RCC 7860 (cell line): ENCODE results near the gene CORO1A.
A peak's percentile ranks its signal among the peaks of the same experiment; 100 is the strongest.
"Not testable (repeated sequence)": the region's sequence is repeated elsewhere in the genome, so short reads cannot be mapped to it uniquely, and the experiment has no call there.

Source experiments
- DNase-seq: peaks from one replicate; pipeline ENCODE4 v3.0.0-alpha.2; 2015; ENCODE audit warnings: low spot score
- FAIRE-seq: peaks from 2 replicates; lab custom pipeline; 2012; peaks lifted over from hg19 to GRCh38; lab: Jason Lieb, UNC

Gene CORO1A

DNA sequence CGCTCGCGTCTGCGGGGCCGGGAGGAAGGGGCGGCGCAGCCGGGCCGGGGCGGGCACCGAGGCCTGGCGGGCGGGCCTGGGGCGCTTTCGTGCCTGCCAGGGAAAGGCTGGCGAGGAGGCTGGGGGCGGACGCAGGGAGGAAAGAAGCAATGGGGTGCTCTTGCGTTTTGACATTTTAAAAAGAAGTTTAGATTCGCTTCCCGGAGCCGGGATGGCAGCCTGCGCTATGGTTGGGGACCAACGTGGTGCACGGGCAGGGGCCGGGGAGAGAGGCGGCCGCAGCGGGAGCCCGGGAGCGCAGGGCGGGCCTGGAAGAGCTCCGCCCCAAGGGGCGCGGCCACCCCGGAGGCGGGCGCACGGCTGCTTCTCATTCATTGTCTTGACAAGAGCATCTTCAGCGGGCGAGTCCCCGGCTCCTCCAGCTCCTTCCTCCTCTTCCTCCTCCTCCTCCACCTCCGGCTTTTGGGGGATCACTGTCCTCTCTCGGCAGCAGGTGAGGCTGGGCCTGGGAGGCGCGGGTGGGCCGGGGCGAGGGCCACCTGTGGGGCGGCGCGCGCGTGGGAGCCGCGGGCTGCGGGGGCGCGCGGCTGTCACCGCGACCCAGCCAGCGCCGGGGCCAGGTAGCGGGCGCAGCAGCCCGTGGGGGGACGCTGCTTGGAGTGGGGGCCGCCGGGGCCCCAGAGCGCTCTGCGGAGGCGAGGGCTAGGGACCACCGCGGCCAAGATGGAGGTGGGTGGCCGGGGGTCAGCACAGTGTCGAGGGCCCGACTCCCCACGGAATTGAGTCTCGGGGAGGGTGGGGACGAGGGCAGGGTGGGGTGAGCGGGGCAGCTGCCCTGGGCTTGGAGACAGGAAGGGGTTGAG, at the start of gene CORO1A:
TSS of gene CORO1A (plus strand) at position 370 of the 863 bp plus-strand sequence. CDS start 1,608 bp downstream, outside the sequence.
- DNase-seq = peak; percentile 16
- no peak for FAIRE-seq

DNA sequence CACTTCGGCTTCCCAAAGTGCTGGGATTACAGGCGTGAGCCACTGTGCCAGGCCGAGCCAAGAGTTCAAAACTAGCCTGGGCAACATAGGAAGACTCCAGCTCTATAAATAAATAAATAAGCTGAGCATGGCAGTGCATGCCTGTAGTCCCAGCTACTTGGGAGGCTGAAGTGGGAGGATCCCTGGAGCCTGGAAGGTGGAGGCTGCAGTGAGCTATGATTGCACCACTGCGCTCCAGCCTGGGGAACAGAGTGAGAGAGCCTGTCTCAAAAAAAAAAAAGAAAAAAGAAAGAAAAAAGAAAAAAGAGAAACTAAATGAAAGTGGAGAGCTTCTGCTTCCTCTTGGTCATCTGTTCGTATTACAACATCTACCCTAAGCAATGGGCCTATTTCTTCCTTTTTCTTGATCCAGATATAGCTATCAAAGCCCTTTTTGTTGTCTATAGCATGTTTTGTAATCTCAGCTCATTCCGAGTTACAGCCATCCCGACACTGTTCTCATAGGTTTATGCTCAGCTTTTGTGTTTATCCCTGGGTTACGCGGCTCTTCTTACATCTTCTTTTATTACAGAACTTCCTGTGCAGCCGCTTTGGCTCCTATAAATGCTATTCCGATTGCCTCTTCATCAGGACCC, 46.3 kb upstream of the CORO1A start:
- DNase-seq = no peak

GRCh38 chr16:30137897-30138296, 45.5 kb upstream of the CORO1A start:
- DNase-seq (no peak), FAIRE-seq (no peak)

More for the DNA sequence above, 46.3 kb upstream of the CORO1A start:
- FAIRE-seq = no peak

DNA sequence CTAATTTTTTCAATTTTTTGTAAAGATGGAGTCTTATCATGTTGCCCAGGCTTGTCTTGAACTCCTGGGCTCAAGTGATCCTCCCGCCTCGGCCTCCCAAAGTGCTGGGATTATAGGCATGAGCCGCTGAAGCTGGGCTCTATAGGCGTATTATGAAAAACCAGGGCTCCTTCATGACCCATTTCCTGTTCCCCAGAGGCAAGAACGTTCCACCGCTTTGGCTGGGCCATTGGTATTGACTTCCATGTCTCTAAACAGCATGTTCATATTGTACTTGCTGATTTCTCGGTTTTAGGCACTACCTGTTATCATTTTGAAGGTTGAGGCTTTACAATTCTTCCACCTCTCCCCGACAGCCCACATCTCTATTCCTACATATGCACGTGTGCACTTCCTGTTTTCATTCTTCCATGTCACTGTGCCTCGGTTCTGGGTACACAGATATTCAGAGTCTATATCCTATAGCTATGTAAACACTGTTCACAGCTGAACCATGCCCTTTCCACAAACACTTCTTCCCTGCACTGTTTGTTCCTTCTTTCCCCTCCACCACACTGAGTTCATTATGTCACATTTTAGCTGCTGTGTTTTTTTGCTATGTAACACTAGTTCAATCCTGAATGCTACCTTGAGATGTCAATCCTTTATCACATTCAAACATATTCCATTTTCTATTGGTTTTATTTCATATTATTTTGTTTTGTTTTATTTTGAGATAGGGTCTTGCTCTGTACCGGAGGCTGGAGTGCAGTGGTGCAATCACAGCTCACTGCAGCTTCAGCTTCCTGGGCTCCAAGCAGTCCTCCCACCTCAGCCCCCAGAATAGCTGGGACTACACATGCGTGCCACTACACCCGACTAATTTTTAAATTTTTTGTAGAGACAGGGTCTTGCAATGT, 43.6 kb upstream of the CORO1A start:
- FAIRE-seq (no peak), DNase-seq (no peak)

DNA sequence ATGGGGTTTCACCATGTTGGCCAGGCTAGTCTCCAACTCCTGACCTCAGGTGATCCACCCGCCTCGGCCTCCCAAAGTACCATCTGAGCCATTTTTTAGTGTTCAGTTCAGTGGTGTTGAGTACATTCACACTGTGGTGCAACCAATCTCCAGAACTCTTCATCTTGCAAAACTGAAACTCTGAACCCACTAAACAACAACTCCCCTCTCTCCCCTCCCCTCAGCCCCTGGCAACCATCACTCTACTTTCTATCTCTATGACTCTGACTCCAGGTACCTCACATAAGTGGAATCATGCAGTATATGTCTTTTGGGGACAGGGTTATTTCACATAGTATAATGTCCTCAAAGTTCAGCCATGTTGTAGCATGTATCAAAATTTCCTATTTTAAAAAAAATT, 41.7 kb upstream of the CORO1A start:
- DNase-seq (no peak), FAIRE-seq (no peak)

DNA sequence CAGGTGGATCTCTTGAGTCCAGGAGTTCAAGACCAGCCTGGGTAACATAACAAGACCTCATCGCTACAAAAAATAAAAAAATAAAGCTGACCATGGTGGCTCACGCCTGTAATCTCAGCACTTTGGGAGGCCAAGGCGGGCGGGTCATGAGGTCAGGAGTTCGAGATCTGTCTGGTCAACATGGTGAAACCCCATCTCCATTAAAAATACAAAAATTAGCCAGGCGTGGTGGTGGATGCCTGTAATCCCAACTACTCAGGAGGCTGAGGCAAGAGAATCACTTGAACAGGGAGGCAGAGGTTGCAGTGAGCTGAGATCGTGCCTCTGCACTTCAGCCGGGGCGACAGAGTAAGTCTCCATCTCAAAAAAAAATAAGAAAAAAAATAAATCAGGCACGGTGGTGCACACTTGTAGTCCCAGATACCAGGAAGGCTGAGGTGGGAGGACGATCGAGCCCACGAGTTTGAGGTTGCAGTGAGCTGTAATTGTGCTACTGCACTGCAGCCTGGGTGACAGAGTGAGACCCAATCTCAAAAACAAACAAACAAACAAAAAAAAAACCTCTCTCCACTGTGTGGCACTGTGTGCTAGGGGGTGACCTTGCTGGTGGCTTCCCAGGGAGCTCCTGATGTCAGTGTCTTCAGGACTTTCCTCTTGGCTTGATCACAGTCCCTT, 40.6 kb upstream of the CORO1A start:
- DNase-seq (no peak), FAIRE-seq (no peak)

DNA sequence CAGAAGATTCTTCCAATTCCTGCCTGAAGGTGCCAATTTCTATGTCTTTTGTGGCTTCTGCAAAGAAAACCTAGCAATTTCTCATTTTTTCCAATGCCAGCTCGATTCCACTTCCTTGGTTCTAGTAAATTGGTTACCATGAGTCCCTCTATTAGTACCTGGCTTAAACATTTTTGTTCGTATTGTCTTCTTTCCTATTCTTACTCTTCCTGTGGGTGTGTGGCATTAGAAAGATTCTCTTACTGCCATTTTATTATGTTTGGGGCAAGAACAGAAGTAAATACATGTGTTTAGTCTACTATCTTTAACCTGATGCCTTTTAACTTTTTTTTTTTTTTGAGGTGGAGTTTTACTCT, 40.1 kb upstream of the CORO1A start:
- no peak for FAIRE-seq
- DNase-seq = no peak

DNA sequence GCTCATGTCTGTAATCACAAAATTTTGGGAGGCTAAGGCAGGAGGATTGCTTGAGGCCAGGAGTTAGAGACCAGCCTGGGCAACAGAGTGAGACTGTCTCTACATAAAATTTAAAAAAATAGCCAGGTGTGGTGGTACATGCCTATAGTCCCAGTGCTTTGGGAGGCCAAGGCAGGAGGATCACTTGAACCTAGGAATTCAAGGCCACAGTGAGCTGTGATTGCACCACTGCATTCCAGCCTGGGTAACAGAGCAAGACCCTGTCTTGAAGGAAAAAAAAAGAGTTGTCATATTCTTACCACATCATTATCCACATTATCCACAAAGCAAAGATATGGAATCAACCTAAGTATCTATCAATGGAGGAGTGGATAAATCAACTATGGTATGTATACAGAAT, 39.4 kb upstream of the CORO1A start:
- no peak for FAIRE-seq
- DNase-seq = no peak

- no peak for DNase-seq
- peak; percentile 79 for FAIRE-seq
These were observed 38.5 kb upstream of the CORO1A start for GRCh38 chr16:30144917-30145316.

DNA sequence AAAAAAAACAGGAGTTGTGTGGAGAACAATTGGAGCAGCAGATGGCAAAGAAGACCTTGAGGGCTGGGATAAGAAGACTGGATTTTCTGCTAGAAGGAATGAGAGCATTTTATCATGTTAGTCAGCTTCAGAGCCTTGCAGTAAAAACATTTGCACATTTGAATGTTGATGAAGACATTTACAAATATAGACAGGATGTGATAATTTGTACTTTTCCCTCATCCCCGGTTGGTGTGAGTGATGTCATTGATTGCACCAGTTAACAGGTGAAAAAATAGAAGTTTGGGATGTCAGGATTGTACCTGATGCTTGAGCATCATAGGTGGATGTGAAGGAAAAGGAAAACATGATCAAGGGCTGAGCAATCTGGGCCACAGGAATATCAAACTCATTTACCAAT, 37.7 kb upstream of the CORO1A start:
- FAIRE-seq = no peak
- DNase-seq = no peak

DNA sequence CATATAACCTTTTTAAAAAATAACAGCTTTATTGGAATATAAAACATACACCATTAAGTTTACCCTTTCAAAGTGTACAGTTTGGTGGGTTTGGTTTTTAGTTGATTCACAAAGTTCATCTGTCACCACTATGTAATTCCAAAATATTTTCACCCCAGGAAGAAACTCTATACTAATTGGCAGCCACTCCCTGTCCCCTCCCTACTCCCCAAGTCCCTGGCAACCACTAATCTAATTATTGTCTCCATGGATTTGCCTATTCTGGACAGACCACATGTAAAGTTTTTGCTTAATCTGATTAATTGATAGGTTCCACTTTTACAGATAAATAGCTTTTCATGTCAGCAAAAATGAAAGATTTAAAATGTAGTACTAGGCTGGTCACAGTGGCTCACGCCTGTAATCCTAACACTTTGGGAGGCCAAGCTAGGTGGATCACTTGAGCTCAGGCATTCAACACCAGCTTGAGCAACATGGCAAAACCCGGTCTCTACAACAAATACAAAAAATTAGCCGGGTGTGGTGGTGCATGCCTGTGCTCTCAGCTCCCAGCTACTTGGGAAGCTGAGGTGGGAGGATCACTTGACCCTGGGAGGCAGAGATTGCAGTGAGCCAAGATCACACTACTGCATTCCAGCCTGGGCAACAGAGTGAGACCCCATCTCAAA, 35.4 kb upstream of the CORO1A start:
- DNase-seq (no peak), FAIRE-seq (no peak)

GRCh38 chr16:30149250-30149930, 34.0 kb upstream of the CORO1A start:
- no peak for DNase-seq
- no peak for FAIRE-seq

DNA sequence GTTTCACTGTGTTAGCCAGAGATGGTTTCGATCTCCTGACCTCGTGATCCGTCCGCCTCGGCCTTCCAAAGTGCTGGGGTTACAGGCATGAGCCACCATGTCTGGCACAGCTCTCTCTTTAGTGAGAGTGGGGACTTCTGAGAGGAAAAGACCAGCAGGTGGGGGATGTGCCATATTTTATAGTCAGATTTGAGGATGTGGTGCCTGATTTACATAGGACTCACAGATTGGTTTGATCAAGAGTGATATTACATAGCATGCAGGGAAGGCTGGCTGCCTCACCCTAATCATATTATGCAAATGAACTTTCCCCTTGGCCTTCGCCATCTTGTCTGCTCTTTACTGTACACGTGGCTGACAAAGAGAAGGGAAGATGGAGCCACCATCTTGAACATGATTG, 32.3 kb upstream of the CORO1A start:
- FAIRE-seq = no peak
- DNase-seq = no peak

DNA sequence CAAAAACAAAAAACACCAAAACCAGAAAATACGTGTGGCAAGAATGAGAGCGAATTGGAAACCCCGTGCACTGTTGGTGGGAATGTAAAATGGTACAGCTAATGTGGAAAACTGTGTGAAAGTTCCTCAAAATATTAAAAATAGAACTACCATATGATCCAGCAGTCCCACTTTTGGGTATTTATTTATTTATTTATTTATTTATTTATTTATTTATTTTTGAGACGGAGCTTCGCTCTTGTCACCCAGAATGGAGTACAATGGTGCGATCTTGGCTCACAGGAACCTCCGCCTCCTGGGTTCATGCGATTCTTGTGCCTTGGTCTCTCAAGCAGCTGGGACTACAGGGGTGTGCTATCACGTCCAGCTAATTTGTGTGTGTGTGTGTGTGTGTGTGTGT, 30.9 kb upstream of the CORO1A start:
- no peak for DNase-seq
- FAIRE-seq = no peak

DNA sequence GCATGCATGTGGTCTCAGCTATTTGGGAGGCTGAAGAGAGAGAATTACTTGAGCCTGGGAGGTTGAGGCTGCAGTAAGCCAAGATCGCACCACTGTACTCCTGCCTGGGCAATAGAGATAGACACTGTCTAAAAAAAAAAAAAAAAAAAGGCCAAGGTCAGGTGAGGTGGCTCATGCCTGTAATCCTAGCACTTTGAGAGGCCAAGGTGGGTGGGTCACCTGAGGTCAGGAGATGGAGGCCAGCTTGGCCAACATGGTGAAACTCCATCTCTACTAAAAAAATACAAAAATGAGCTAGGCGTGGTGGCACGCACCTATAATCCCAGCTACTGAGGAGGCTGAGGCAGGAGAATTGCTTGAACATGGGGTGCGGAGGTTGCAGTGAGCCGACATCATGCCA, 28.2 kb upstream of the CORO1A start:
- FAIRE-seq = no peak
- DNase-seq = no peak

- DNase-seq (no peak), FAIRE-seq (no peak)
These were observed 26.2 kb upstream of the CORO1A start for GRCh38 chr16:30157214-30157613.

DNA sequence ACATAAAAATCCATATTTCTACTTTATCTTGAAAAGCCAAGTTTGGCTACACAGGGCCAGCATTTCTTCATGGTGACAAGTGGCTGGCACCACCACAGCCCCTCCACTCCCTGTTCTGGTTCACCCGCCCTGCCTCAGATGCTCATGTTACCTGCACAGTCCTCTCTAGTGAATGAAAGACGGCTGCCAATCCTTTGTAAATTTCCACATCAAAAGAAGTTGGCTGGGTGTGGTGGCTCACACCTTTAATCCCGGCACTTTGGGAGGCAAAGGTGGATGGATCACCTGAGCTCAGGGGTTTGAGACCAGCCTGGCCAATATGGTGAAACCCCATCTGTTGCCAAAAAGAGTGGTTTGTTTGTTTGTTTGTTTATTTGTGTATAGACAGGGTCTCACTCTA, 19.9 kb upstream of the CORO1A start:
- FAIRE-seq = no peak
- DNase-seq = no peak

DNA sequence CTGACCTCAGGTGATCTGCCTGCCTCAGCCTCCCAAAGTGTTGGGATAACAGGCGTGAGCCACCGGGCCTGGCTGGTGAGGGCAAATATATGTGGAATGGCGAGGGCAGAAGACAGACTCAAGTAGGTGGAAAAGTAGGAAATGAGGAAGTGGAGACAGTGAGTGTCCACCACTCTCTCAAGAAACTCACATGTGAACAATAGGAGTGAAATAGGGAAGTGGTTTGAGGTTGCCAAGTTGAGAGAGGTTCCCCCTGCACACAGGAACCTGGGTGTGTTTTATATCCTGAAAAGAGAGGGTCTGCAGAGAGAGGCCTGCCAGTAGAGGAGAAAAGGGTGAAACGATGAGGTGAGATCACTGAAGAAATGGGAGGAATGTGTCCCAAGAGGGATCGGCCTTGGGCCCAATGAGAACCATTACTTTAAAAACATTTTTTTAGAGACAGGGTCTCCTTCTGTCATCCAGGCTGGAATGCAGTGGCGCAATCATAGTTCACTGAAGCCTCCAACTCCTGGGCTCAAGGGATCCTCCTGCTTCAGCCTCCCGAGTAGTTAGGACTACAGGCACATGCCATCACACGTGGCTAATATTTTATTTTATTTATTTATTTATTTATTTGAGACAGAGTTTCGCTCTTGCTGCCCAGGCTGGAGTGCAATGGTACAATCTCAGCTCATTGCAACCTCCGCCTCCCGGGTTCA, 17.1 kb upstream of the CORO1A start:
- no peak for FAIRE-seq
- DNase-seq = no peak

DNA sequence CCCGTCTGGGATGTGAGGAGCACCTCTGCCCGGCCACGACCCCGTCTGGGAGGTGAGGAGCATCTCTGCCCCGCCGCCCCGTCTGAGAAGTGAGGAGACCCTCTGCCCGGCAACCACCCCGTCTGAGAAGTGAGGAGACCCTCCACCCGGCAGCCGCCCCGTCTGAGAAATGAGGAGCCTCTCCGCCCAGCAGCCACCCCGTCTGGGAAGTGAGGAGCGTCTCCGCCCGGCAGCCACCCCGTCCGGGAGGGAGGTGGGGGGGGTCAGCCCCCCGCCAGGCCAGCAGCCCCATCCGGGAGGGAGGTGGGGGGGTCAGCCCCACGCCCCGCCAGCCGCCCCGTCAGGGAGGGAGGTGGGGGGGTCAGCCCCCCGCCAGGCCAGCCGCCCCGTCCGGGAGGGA, 14.7 kb upstream of the CORO1A start:
- DNase-seq, FAIRE-seq: not testable (repeated sequence)
